Smooth muscle cell (in vitro differentiated cells): ENCODE measurements around the gene MAP1A. TPM values are rescaled to one million over a fixed set of nuclear protein-coding genes. Genes with fewer than 3 reads are reported as not detected.
"Not testable (repeated sequence)": the region's sequence is repeated elsewhere in the genome, so short reads cannot be mapped to it uniquely, and the experiment has no call there.

ENCODE experiments used
- DNase-seq: peaks from one replicate; lab custom pipeline; 2025; ENCODE audit not compliant: unreplicated experiment; lab: John Stamatoyannopoulos, UW
- H2AFZ ChIP-seq: fragments of 200-600 bp; sonication (generic); 2 replicates; pipeline ENCODE4 v1.6.0; 2016; ENCODE audit warnings: antibody characterized with exemption, low read depth, mild to moderate bottlenecking
- H3F3A ChIP-seq: fragments of 200-600 bp; sonication (generic); 2 replicates; pipeline ENCODE4 v1.6.0; 2017; ENCODE audit warnings: antibody characterized with exemption, low read depth
- H3K27ac ChIP-seq: fragments of 200-600 bp; sonication (generic); 2 replicates; pipeline ENCODE4 v1.5.1; 2016; ENCODE audit warnings: low read depth, mild to moderate bottlenecking
- H3K27me3 ChIP-seq: fragments of 200-600 bp; sonication (generic); 2 replicates; pipeline ENCODE4 v1.6.1; 2016; ENCODE audit warnings: low read depth, mild to moderate bottlenecking
- H3K36me3 ChIP-seq: fragments of 200-600 bp; sonication (generic); 2 replicates; pipeline ENCODE4 v1.5.1; 2016; ENCODE audit warnings: low read depth
- H3K4me1 ChIP-seq: fragments of 200-600 bp; sonication (generic); 2 replicates; pipeline ENCODE4 v1.5.1; 2016; ENCODE audit warnings: low read depth
- H3K4me2 ChIP-seq: fragments of 200-600 bp; sonication (generic); 2 replicates; pipeline ENCODE4 v1.6.0; 2016; ENCODE audit warnings: mild to moderate bottlenecking
- H3K4me3 ChIP-seq: fragments of 200-600 bp; sonication (generic); 2 replicates; pipeline ENCODE4 v1.5.1; 2016; ENCODE audit warnings: mild to moderate bottlenecking
- H3K79me2 ChIP-seq: fragments of 200-600 bp; sonication (generic); 2 replicates; pipeline ENCODE4 v1.6.0; 2016; ENCODE audit warnings: low read depth, mild to moderate bottlenecking
- H3K9ac ChIP-seq: fragments of 200-600 bp; sonication (generic); 2 replicates; pipeline ENCODE4 v1.6.0; 2016; ENCODE audit warnings: low read depth
- H3K9me3 ChIP-seq: fragments of 200-600 bp; sonication (generic); replicated peaks from 2 replicates; pipeline ENCODE4 v1.5.1; 2016; ENCODE audit warnings: low read depth
- H4K20me1 ChIP-seq: fragments of 200-600 bp; sonication (generic); 2 replicates; pipeline ENCODE4 v1.6.0; 2016; ENCODE audit warnings: low read depth
- WGBS: methylation state at CpG from one replicate; pipeline ENCODE4 v1.1.7; 2016; ENCODE audit warnings: low lambda C conversion rate; 5-methylcytosine and 5-hydroxymethylcytosine counted together
- polyA plus RNA-seq: library from polyadenylated mRNA; unstranded; fragments of >200 nt; fragmentation: Nextera tagmentation; extraction: Ambion mirVana; gene quantifications from 2 replicates; pipeline ENCODE4 v1.2.1, GENCODE V29; 2016
- total RNA-seq: library from RNA; depleted of rRNA; stranded (reverse); fragments of >200 nt; gene quantifications from 2 replicates; pipeline ENCODE4 v1.2.3, GENCODE V29; 2014

Gene MAP1A
- total and polyA plus RNA-seq, 2 experiments from 2014 or later = 14.6 to 27.1 TPM

GRCh38 chr15:43566615-43567014 is 49.2 kb downstream of the MAP1A start:
- not testable (repeated sequence) for H3K79me2 ChIP-seq, H3K27me3 ChIP-seq, H3K9me3 ChIP-seq, H2AFZ ChIP-seq, H3K9ac ChIP-seq, H3K4me3 ChIP-seq, H3K27ac ChIP-seq, H3K4me2 ChIP-seq, H3K4me1 ChIP-seq, H3F3A ChIP-seq, DNase-seq, H3K36me3 ChIP-seq, H4K20me1 ChIP-seq
- WGBS = no CpG with 5 or more reads among the region's 2 CpGs

GRCh38 chr15:43574607-43575006 is 57.2 kb downstream of the MAP1A start:
- H3K4me2 ChIP-seq = not testable (repeated sequence)
- no CpG with 5 or more reads among the region's 1 CpG for WGBS

More at GRCh38 chr15:43574607-43575006, 57.2 kb downstream of the MAP1A start:
- not testable (repeated sequence) for H3K4me1 ChIP-seq, H3K9ac ChIP-seq, H4K20me1 ChIP-seq, H3K9me3 ChIP-seq, H2AFZ ChIP-seq, H3K27ac ChIP-seq, DNase-seq, H3K36me3 ChIP-seq, H3K27me3 ChIP-seq, H3F3A ChIP-seq, H3K4me3 ChIP-seq, H3K79me2 ChIP-seq

Other genes starting within 250 kb of the MAP1A start
- not detected in 2 replicates for gene TGM7, start 215.4 kb upstream of the MAP1A start, total RNA-seq
- not detected in 2 replicates for gene TGM7, start 215.4 kb upstream of the MAP1A start, polyA plus RNA-seq
- 5.0 and 5.7 TPM in 2 replicates for gene LCMT2, start 187.0 kb upstream of the MAP1A start, total RNA-seq
- 2.2 and 5.4 TPM in 2 replicates for gene LCMT2, start 187.0 kb upstream of the MAP1A start, polyA plus RNA-seq
- gene ZSCAN29, start 146.6 kb upstream of the MAP1A start, total RNA-seq = 10.9 and 20.9 TPM in 2 replicates
- gene ZSCAN29, start 146.6 kb upstream of the MAP1A start, polyA plus RNA-seq = 6.3 and 11.6 TPM in 2 replicates
- gene TUBGCP4, start 146.5 kb upstream of the MAP1A start, total RNA-seq = 5.9 and 11.4 TPM in 2 replicates
- gene TUBGCP4, start 146.5 kb upstream of the MAP1A start, polyA plus RNA-seq = 9.0 and 10.2 TPM in 2 replicates
- gene TP53BP1, start 24.5 kb upstream of the MAP1A start, total RNA-seq = 41.5 and 52.0 TPM in 2 replicates
- 19.9 and 24.1 TPM in 2 replicates for gene TP53BP1, start 24.5 kb upstream of the MAP1A start, polyA plus RNA-seq
- 14.5 and 24.6 TPM in 2 replicates for gene PPIP5K1, start 72.6 kb downstream of the MAP1A start, total RNA-seq
- gene PPIP5K1, start 72.6 kb downstream of the MAP1A start, polyA plus RNA-seq = 4.8 and 8.7 TPM in 2 replicates
- 0.27 and 7.2 TPM in 2 replicates for gene CKMT1B, start 76.4 kb downstream of the MAP1A start, total RNA-seq
- not detected in 2 replicates for gene CKMT1B, start 76.4 kb downstream of the MAP1A start, polyA plus RNA-seq
- gene STRC, start 101.2 kb downstream of the MAP1A start, total RNA-seq = 0.31 and 0.49 TPM in 2 replicates
- 0.75 and 1.2 TPM in 2 replicates for gene STRC, start 101.2 kb downstream of the MAP1A start, polyA plus RNA-seq
- gene CATSPER2, start 131.2 kb downstream of the MAP1A start, total RNA-seq = 1.7 and 20.7 TPM in 2 replicates
- 1.9 and 3.7 TPM in 2 replicates for gene CATSPER2, start 131.2 kb downstream of the MAP1A start, polyA plus RNA-seq
- gene CKMT1A, start 176.3 kb downstream of the MAP1A start, total RNA-seq = 0.40 TPM in 1 of 2 replicates, not detected in the other
- gene CKMT1A, start 176.3 kb downstream of the MAP1A start, polyA plus RNA-seq = 0.66 TPM in 1 of 2 replicates, not detected in the other
- 309 and 390 TPM in 2 replicates for gene PDIA3, start 228.8 kb downstream of the MAP1A start, total RNA-seq
- gene PDIA3, start 228.8 kb downstream of the MAP1A start, polyA plus RNA-seq = 907 and 1,212 TPM in 2 replicates